Prostate gland (tissue), 2 donors: Measurements from ENCODE around the gene DLG2. TPM values are rescaled to one million over a fixed set of nuclear protein-coding genes. Genes with fewer than 3 reads are reported as not detected.

Source experiments
- DNase-seq: peaks from one replicate; pipeline ENCODE4 v3.0.0-alpha.2; 2019; ENCODE audit warnings: low spot score
- H3K27ac ChIP-seq, 2 donors: fragments of 200-600 bp; sonication (generic); 2 replicates each; pipeline ENCODE4 v1.5.1; 2017 to 2019
- H3K27me3 ChIP-seq: fragments of 200-600 bp; sonication (generic); replicated peaks from 2 replicates; pipeline ENCODE4 v1.5.1; 2019; ENCODE audit not compliant: insufficient read depth
- H3K36me3 ChIP-seq, 2 donors: fragments of 200-600 bp; sonication (generic); 1 replicate in 1 of 2; 2 replicates in 1 of 2; pipeline versions ENCODE4 v1.5.1 to v1.8.1; 2017 to 2019
- H3K4me1 ChIP-seq: fragments of 200-600 bp; sonication (generic); replicated peaks from 2 replicates; pipeline ENCODE4 v1.5.1; 2019
- H3K4me3 ChIP-seq, 2 donors: fragments of 200-600 bp; sonication (generic); 2 replicates each; pipeline ENCODE4 v1.5.1; 2017 to 2019
- H3K9me3 ChIP-seq: fragments of 200-600 bp; sonication (generic); 2 replicates; pipeline ENCODE4 v1.5.1; 2017
- CTCF ChIP-seq, 4 experiments: fragments of 200-600 bp in 2 of 4; fragments of 450-650 bp in 2 of 4; sonication (generic) in 2 of 4; IDR thresholded peaks; 1 replicate in 3 of 4; 2 replicates in 1 of 4; pipeline ENCODE4 v1.5.1; 2016 to 2019; ENCODE audit warnings: antibody characterized with exemption in 4 of 4, mild to moderate bottlenecking in 2 of 4, moderate library complexity in 2 of 4
- POLR2A ChIP-seq: fragments of 450-650 bp; IDR thresholded peaks from one replicate; pipeline ENCODE4 v1.6.1; 2016; ENCODE audit warnings: antibody characterized with exemption, mild to moderate bottlenecking
- POLR2AphosphoS5 ChIP-seq: sonication (generic); formaldehyde crosslinking; IDR thresholded peaks from one replicate; pipeline ENCODE4 v1.6.1; 2017; ENCODE audit warnings: antibody characterized with exemption
- WGBS: methylation state at CpG from one replicate; pipeline ENCODE4 v1.1.5; 2018; 5-methylcytosine and 5-hydroxymethylcytosine counted together
- intact Hi-C: fragments of 100-400 bp; cut with DNase I; formaldehyde crosslinking; loops from one replicate; pipeline ENCODE4 v1.14.2; 2022
- total RNA-seq, 2 donors: library from RNA; depleted of rRNA; stranded (reverse); fragments of >200 nt; gene quantifications; one replicate each; pipeline ENCODE4 v1.1.0, GENCODE V29; 2016

The DLG2 gene
- total RNA-seq, 2 donors from 2014 or later = 9.8 to 16.2 TPM

DNA sequence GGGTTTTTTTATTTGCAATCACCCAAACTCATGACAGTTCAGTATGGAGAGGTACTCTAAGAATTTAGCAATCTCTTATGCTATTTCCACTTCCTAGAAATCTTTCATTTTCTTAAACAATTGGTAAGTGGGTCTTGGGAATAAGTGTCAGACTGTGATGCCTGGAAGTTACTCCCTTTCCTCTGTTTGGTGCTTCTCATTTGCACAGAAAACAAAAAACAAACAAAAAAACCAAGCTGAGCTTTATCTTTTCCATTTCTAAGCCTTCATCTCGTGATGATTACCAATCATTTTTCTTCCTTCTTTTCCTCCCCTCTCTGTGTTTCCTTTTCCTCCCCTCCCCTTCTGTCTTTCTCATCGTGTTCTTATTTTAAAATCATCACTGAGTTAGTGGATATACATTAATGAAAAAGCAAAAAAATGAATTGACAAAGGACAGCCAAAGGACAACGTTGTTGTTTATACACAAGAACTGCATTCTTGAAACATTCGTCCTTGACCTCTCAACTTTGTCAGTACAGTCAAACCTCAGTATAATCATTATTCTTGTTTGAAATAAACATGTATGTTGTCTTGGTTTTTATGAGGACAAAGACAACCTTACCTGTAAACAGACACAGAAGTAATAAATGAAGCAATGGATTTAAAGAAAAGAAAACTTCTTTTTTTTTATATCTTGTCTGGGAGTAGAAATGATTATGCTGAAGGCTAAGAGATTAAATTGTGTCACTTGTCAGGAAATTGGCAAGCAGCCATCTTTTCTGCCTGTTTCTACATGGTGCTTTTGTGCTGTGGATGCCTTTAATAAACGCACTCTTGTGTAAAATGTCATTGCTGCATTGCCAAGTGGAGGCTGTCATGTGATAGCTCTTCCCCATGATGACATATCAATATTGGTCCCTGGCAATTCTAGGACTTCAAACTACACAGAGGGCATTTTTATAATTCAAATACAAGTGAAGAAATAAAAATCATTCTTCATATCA lies 1537.8 kb downstream of the DLG2 start:
- Histone ChIP-seq H3K27me3 (no peaks in the 10 kb centered on the region), H3K4me3 (no peak overlapping the region), H3K4me1 (no peaks in the 10 kb centered on the region), H3K9me3 (no peaks in the 10 kb centered on the region), H3K27ac (no peak overlapping the region), H3K36me3 (no peaks in the 10 kb centered on the region)
- intact Hi-C loops = no loop called here
- no peak for TF ChIP-seq POLR2AphosphoS5
- no peak for TF ChIP-seq POLR2A
- no peak for TF ChIP-seq CTCF (IDR thresholded peaks at IDR 0.05)
- 24% methylated on average over 5 of the region's 5 CpGs for WGBS
- DNase-seq = no peak

DNA sequence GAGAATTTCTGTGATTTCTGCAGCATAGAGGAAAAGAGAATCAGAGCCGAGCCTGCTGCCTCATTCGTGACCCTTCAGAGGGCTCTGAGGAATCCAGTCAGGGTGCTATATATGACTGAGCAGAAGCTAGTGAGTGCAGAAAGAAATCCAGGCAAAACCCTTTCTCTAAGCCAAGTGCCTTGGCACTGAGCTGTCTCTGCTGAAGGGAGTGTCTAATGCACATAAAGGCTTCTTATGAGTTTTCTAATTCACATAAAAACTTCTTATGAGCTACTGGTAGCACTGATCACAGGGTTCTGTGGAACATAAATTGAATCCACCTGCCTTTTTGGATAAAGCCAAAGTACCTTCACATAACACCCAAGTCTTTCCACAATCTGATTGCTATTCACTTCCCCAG lies 1555.3 kb downstream of the DLG2 start:
- no peaks in the 10 kb centered on the region for H3K9me3 ChIP-seq
- TF ChIP-seq POLR2AphosphoS5 (no peak), CTCF (IDR thresholded peaks at IDR 0.05) (no peak), POLR2A (no peak)
- WGBS = 77% methylated on average over 2 of the region's 2 CpGs

DNA sequence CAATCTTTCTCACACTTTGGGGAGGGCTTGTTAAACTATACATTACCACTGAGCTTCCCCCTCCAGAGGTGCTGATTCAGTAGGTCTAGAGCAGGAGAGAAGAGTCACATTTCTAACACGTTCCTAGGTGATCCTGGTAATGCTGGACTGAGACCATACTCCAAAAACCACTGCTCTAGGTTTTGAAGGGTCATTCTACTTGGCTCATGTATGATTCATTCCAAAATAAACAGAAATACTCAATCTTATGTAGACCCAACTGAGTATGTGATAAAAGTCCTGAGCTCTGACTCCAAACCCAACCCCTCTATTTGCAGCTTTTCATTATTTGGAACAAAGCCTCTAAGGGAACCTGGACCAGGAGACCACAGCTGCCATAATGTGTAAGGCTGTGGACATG lies 1558.1 kb downstream of the DLG2 start:
- H3K27me3 ChIP-seq = no peaks in the 10 kb centered on the region
- no peak overlapping the region for H3K27ac ChIP-seq
- no peak for DNase-seq
- no peaks in the 10 kb centered on the region for H3K4me1 ChIP-seq
- H3K9me3 ChIP-seq = no peaks in the 10 kb centered on the region
- WGBS = 67% methylated on average over 1 of the region's 1 CpG
- intact Hi-C loops = no loop called here
- no peak overlapping the region for H3K4me3 ChIP-seq
- TF ChIP-seq POLR2A (no peak), CTCF (IDR thresholded peaks at IDR 0.05) (no peak), POLR2AphosphoS5 (no peak)
- H3K36me3 ChIP-seq = no peaks in the 10 kb centered on the region

More for the DNA sequence above, 1555.3 kb downstream of the DLG2 start:
- no peaks in the 10 kb centered on the region for H3K4me1 ChIP-seq
- no peak for DNase-seq
- H3K27ac ChIP-seq = no peak overlapping the region
- no peaks in the 10 kb centered on the region for H3K27me3 ChIP-seq
- H3K4me3 ChIP-seq = no peak overlapping the region
- intact Hi-C loops = no loop called here
- H3K36me3 ChIP-seq = no peaks in the 10 kb centered on the region

DNA sequence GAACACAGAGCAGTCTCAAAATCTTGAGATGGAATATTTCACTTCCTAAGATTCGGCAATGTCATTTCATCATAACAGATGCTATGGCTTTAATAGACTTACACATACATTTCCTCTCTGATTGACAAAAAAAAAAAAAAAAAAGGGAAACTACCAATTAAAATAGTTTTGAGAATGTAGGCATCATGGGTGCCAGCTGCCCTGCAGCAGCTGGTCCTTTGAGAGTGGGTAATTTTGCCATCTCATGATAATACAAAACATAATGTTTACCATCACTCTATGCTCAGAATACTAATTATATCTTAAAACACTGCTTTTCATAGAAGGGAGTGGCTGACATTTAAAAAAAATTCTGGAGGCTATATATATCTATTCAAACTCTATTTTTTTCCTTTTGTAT lies 1565.4 kb downstream of the DLG2 start:
- Histone ChIP-seq H3K36me3 (no peaks in the 10 kb centered on the region), H3K4me1 (no peaks in the 10 kb centered on the region), H3K27me3 (no peaks in the 10 kb centered on the region), H3K27ac (no peak overlapping the region), H3K4me3 (no peak overlapping the region), H3K9me3 (no peaks in the 10 kb centered on the region)
- 97% methylated on average over 1 of the region's 1 CpG for WGBS
- no peak for DNase-seq
- intact Hi-C loops = no loop called here
- TF ChIP-seq POLR2A = no peak
- no peak for TF ChIP-seq CTCF (IDR thresholded peaks at IDR 0.05)
- no peak for TF ChIP-seq POLR2AphosphoS5
